Tibial nerve (tissue), 4 donors: ENCODE data around the gene CHAF1B. TPM values are rescaled to one million over a fixed set of nuclear protein-coding genes. Genes with fewer than 3 reads are reported as not detected.
"Not testable (repeated sequence)": the region's sequence is repeated elsewhere in the genome, so short reads cannot be mapped to it uniquely, and the experiment has no call there.

Source experiments
- DNase-seq, 2 donors: peaks; one replicate each; pipeline ENCODE4 v3.0.0-alpha.2; 2019; ENCODE audit warnings: low spot score in 2 of 2
- H3K27ac ChIP-seq, 4 donors: fragments of 200-600 bp; sonication (generic) in 3 of 4; one replicate each; pipeline ENCODE4 v1.5.1; 2017 to 2019; ENCODE audit warnings: mild to moderate bottlenecking in 1 of 4
- H3K27me3 ChIP-seq, 2 donors: fragments of 200-600 bp; sonication (generic) in 1 of 2; one replicate each; pipeline versions ENCODE4 v1.5.1 to v1.6.0; 2017 to 2019
- H3K36me3 ChIP-seq, 3 donors: fragments of 200-600 bp; sonication (generic); one replicate each; pipeline ENCODE4 v1.5.1; 2018 to 2019
- H3K4me1 ChIP-seq, 4 donors: fragments of 200-600 bp; sonication (generic) in 3 of 4; one replicate each; pipeline ENCODE4 v1.5.1; 2017 to 2019
- H3K4me3 ChIP-seq, 4 donors: fragments of 200-600 bp; sonication (generic) in 3 of 4; one replicate each; pipeline ENCODE4 v1.5.1; 2017 to 2019; ENCODE audit warnings: mild to moderate bottlenecking in 1 of 4, moderate library complexity in 1 of 4
- H3K9me3 ChIP-seq, 4 donors: fragments of 200-600 bp; sonication (generic) in 3 of 4; one replicate each; pipeline ENCODE4 v1.5.1; 2017 to 2019
- CTCF ChIP-seq, 5 experiments: fragments of 200-600 bp in 3 of 5; fragments of 450-650 bp in 2 of 5; sonication (generic) in 3 of 5; IDR thresholded peaks; one replicate each; pipeline ENCODE4 v1.5.1; 2016 to 2019; ENCODE audit warnings: antibody characterized with exemption in 5 of 5, mild to moderate bottlenecking in 3 of 5, moderate library complexity in 2 of 5
- EP300 ChIP-seq, 2 donors: sonication (generic); formaldehyde crosslinking; IDR thresholded peaks; one replicate each; pipeline ENCODE4 v1.6.1; 2017; ENCODE audit warnings: antibody characterized with exemption in 2 of 2, mild to moderate bottlenecking in 1 of 2
- POLR2A ChIP-seq, 2 donors: fragments of 450-650 bp; IDR thresholded peaks; one replicate each; pipeline ENCODE4 v1.6.1; 2017; ENCODE audit warnings: antibody characterized with exemption in 2 of 2, mild to moderate bottlenecking in 2 of 2, moderate library complexity in 2 of 2
- WGBS, 2 donors: methylation state at CpG; one replicate each; pipeline ENCODE4 v1.1.5; 2018; 5-methylcytosine and 5-hydroxymethylcytosine counted together
- total RNA-seq, 4 donors: library from RNA; depleted of rRNA; stranded (reverse); fragments of >200 nt; gene quantifications; one replicate each; pipeline ENCODE4 v1.1.0, GENCODE V29; 2016

CHAF1B gene
- total RNA-seq, 4 donors from 2014 or later = 0.59 to 1.2 (median 0.86) TPM

GRCh38 chr21:36388096-36388495, 2.9 kb downstream of the CHAF1B start:
- H3K36me3 ChIP-seq = peaks cover 0 to 19% (median 0%) of the 10 kb centered on the region in 3 donors
- H3K9me3 ChIP-seq = no peaks in the 10 kb centered on the region
- DNase-seq = no peak
- WGBS, 2 donors = 96 to 97% methylated on average over 6 of the region's 6 CpGs
- H3K27me3 ChIP-seq = no peaks in the 10 kb centered on the region
- TF ChIP-seq CTCF (IDR thresholded peaks at IDR 0.05) (no peak), EP300 (IDR thresholded peaks at IDR 0.05) (no peak), POLR2A (IDR thresholded peaks at IDR 0.05) (no peak)
- H3K27ac ChIP-seq = no peak overlapping the region
- H3K4me3 ChIP-seq = no peak overlapping the region
- peaks cover 0 to 17% (median 3%) of the 10 kb centered on the region in 4 donors for H3K4me1 ChIP-seq

GRCh38 chr21:36388835-36389234, 3.6 kb downstream of the CHAF1B start:
- H3K27me3 ChIP-seq = no peaks in the 10 kb centered on the region
- H3K4me1 ChIP-seq = peaks cover 0 to 17% (median 3%) of the 10 kb centered on the region in 4 donors
- no peak overlapping the region for H3K27ac ChIP-seq
- TF ChIP-seq POLR2A (IDR thresholded peaks at IDR 0.05) = no peak
- TF ChIP-seq CTCF (IDR thresholded peaks at IDR 0.05) = no peak
- no peak for TF ChIP-seq EP300 (IDR thresholded peaks at IDR 0.05)
- H3K36me3 ChIP-seq = peaks cover 0 to 23% (median 0%) of the 10 kb centered on the region in 3 donors
- no peak overlapping the region for H3K4me3 ChIP-seq
- no peaks in the 10 kb centered on the region for H3K9me3 ChIP-seq
- no peak for DNase-seq
- WGBS, 2 donors = 54 to 65% methylated on average over 10 of the region's 10 CpGs

- not testable (repeated sequence) for H3K27me3 ChIP-seq, H3K9me3 ChIP-seq, DNase-seq, H3K4me1 ChIP-seq, H3K27ac ChIP-seq, H3K4me3 ChIP-seq
- 92% methylated on average over 6 of the region's 6 CpGs for WGBS, 2 donors
- H3K36me3 ChIP-seq = peaks cover 0 to 45% (median 0%) of the 10 kb centered on the region in 3 donors
Measured at GRCh38 chr21:36391649-36392048, 6.5 kb downstream of the CHAF1B start.

- DNase-seq = no peak
- Histone ChIP-seq H3K4me1 (no peaks in the 10 kb centered on the region), H3K4me3 (no peak overlapping the region), H3K27me3 (no peaks in the 10 kb centered on the region), H3K27ac (no peak overlapping the region), H3K36me3 (peaks cover 0 to 72% (median 0%) of the 10 kb centered on the region in 3 donors), H3K9me3 (no peaks in the 10 kb centered on the region)
- TF ChIP-seq POLR2A (IDR thresholded peaks at IDR 0.05) = no peak
- no peak for TF ChIP-seq CTCF (IDR thresholded peaks at IDR 0.05)
- no peak for TF ChIP-seq EP300 (IDR thresholded peaks at IDR 0.05)
- WGBS, 2 donors = 83 to 87% methylated on average over 6 of the region's 6 CpGs
Measured at GRCh38 chr21:36395353-36396111, 10.3 kb downstream of the CHAF1B start.

- Histone ChIP-seq H3K4me1 (no peaks in the 10 kb centered on the region), H3K36me3 (peaks cover 0 to 72% (median 0%) of the 10 kb centered on the region in 3 donors), H3K9me3 (no peaks in the 10 kb centered on the region), H3K27ac (no peak overlapping the region), H3K27me3 (no peaks in the 10 kb centered on the region), H3K4me3 (no peak overlapping the region)
- 92 to 95% methylated on average over 3 of the region's 3 CpGs for WGBS, 2 donors
- no peak for DNase-seq
- TF ChIP-seq EP300 (IDR thresholded peaks at IDR 0.05) = no peak
- no peak for TF ChIP-seq CTCF (IDR thresholded peaks at IDR 0.05)
- TF ChIP-seq POLR2A (IDR thresholded peaks at IDR 0.05) = no peak
Measured at GRCh38 chr21:36396325-36396724, 11.1 kb downstream of the CHAF1B start.
